GM18868 (cell line): ENCODE data around the gene SCRG1.
A peak's percentile ranks its signal among the peaks of the same experiment; 100 is the strongest.

Source experiments
- ATAC-seq: cut with Tn5 transposase; IDR thresholded peaks from one replicate; pipeline ENCODE4 v1.9.1; 2021; ENCODE audit warnings: mild to moderate bottlenecking, moderate library complexity; ENCODE audit not compliant: unreplicated experiment

Gene SCRG1

GRCh38 chr4:173365359-173365996 is 33.4 kb downstream of the SCRG1 start:
- no peak for ATAC-seq

GRCh38 chr4:173362666-173363065 is 36.2 kb downstream of the SCRG1 start:
- no peak for ATAC-seq

- no peak for ATAC-seq
Measured at GRCh38 chr4:173360587-173361221, 38.2 kb downstream of the SCRG1 start.

- ATAC-seq: no peak
Measured at GRCh38 chr4:173357939-173358338, 41.0 kb downstream of the SCRG1 start.

GRCh38 chr4:173347467-173347866 is 51.4 kb downstream of the SCRG1 start:
- ATAC-seq: no peak

GRCh38 chr4:173346074-173346473 is 52.8 kb downstream of the SCRG1 start:
- ATAC-seq: no peak

- ATAC-seq: peak; percentile 91
Measured at GRCh38 chr4:173345648-173346047, 53.3 kb downstream of the SCRG1 start.

GRCh38 chr4:173343832-173344397 is 55.0 kb downstream of the SCRG1 start:
- ATAC-seq: no peak

GRCh38 chr4:173337463-173337862 is 61.5 kb downstream of the SCRG1 start:
- no peak for ATAC-seq

GRCh38 chr4:173334891-173335752 is 63.8 kb downstream of the SCRG1 start:
- ATAC-seq: peak; percentile 32
